Measurements from ENCODE around the gene EDN3. TPM values are rescaled to one million over a fixed set of nuclear protein-coding genes. Genes with fewer than 3 reads are reported as not detected.

The EDN3 gene
- polyA plus RNA-seq, 1 donor (not counting 4 experiments of a cell fraction or from before 2014, with no cell fraction given): not detected

DNA sequence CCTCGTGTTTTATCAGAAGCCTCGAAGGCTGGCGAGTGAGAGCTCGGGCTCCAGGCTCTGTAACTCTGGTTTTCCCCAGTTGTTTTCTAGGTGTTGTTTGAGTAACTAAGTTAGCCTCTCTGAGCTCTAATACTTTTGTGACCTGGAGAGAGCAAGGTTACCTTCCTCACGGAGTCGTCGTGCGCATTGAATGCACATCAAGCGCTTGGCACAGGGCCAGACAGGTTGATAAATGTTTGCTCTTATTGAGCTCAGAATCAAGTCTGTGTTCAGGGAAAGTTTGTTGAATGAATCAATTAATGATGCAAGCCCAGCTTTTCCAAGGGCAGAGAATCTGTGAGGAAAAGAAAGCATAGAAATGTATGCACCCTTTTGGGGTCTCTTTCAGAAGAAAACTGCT, 33.5 kb downstream of the EDN3 start:
- Histone ChIP-seq H2AFZ (ENCODE audit: control insufficient read depth, low read length) (no peak overlapping the region), H3K9me3 (ENCODE audit: control insufficient read depth, low read depth, low read length) (no peaks in the 10 kb centered on the region), H3K4me1 (ENCODE audit: control insufficient read depth, extremely low read depth, insufficient read depth, low read length) (no peaks in the 10 kb centered on the region), H4K20me1 (ENCODE audit: control insufficient read depth, extremely low read depth, insufficient read depth, low read length) (no peaks in the 10 kb centered on the region), H3K27me3 (ENCODE audit: control insufficient read depth, extremely low read depth, insufficient read depth, low read length) (no peaks in the 10 kb centered on the region), H3K27ac (ENCODE audit: control insufficient read depth, insufficient read depth, low read length) (no peak overlapping the region), H3K4me3 (ENCODE audit: control insufficient read depth in 2 of 3, extremely low read depth in 1 of 3, insufficient read depth in 2 of 3, low read depth in 1 of 3, low read length in 3 of 3) (no peak overlapping the region), H3K9me1 (ENCODE audit: control insufficient read depth, extremely low read depth, insufficient read depth, low read length) (no peaks in the 10 kb centered on the region), H3K4me2 (ENCODE audit: control insufficient read depth, extremely low read depth, insufficient read depth, low read depth, low read length) (no peak overlapping the region), H3K9ac (ENCODE audit: control insufficient read depth, extremely low read depth, insufficient read depth, low read length) (no peak overlapping the region), H3K36me3 (ENCODE audit: control insufficient read depth in 2 of 2, extremely low read depth in 1 of 2, insufficient read depth in 2 of 2, low read length in 2 of 2) (no peaks in the 10 kb centered on the region), H3K79me2 (ENCODE audit: control insufficient read depth, insufficient read depth, low read length) (no peaks in the 10 kb centered on the region)
- dilution Hi-C loops (cut with MboI; ENCODE audit: extremely low pct_ligation_motif_present, low sequenced_read_pairs): no loop called here
- DNase-seq (ENCODE audit: low read depth, low spot score) (no peak), FAIRE-seq (no peak)
- TF ChIP-seq CTCF (optimal IDR thresholded peaks at IDR 0.05 in 1 of 3, IDR thresholded peaks at IDR 0.05 in 1 of 3, conservative IDR thresholded peaks at IDR 0.05 in 1 of 3; ENCODE audit: extremely low read depth in 1 of 3, insufficient read depth in 2 of 3, low read length in 3 of 3) (no peak), EZH2 (IDR thresholded peaks at IDR 0.05; ENCODE audit: low read length) (no peak)

GRCh38 chr20:59334651-59335300, 34.4 kb downstream of the EDN3 start:
- FAIRE-seq (no peak), DNase-seq (ENCODE audit: low read depth, low spot score) (no peak)
- Histone ChIP-seq H3K4me3 (ENCODE audit: control insufficient read depth in 2 of 3, extremely low read depth in 1 of 3, insufficient read depth in 2 of 3, low read depth in 1 of 3, low read length in 3 of 3) (no peak overlapping the region), H2AFZ (ENCODE audit: control insufficient read depth, low read length) (no peak overlapping the region), H3K79me2 (ENCODE audit: control insufficient read depth, insufficient read depth, low read length) (no peaks in the 10 kb centered on the region), H3K4me2 (ENCODE audit: control insufficient read depth, extremely low read depth, insufficient read depth, low read depth, low read length) (no peak overlapping the region), H3K36me3 (ENCODE audit: control insufficient read depth in 2 of 2, extremely low read depth in 1 of 2, insufficient read depth in 2 of 2, low read length in 2 of 2) (no peaks in the 10 kb centered on the region), H3K9ac (ENCODE audit: control insufficient read depth, extremely low read depth, insufficient read depth, low read length) (no peak overlapping the region), H3K27ac (ENCODE audit: control insufficient read depth, insufficient read depth, low read length) (no peak overlapping the region), H4K20me1 (ENCODE audit: control insufficient read depth, extremely low read depth, insufficient read depth, low read length) (no peaks in the 10 kb centered on the region), H3K27me3 (ENCODE audit: control insufficient read depth, extremely low read depth, insufficient read depth, low read length) (no peaks in the 10 kb centered on the region), H3K9me3 (ENCODE audit: control insufficient read depth, low read depth, low read length) (no peaks in the 10 kb centered on the region), H3K4me1 (ENCODE audit: control insufficient read depth, extremely low read depth, insufficient read depth, low read length) (no peaks in the 10 kb centered on the region), H3K9me1 (ENCODE audit: control insufficient read depth, extremely low read depth, insufficient read depth, low read length) (no peaks in the 10 kb centered on the region)
- TF ChIP-seq EZH2 (IDR thresholded peaks at IDR 0.05; ENCODE audit: low read length) (no peak), CTCF (optimal IDR thresholded peaks at IDR 0.05 in 1 of 3, IDR thresholded peaks at IDR 0.05 in 1 of 3, conservative IDR thresholded peaks at IDR 0.05 in 1 of 3; ENCODE audit: extremely low read depth in 1 of 3, insufficient read depth in 2 of 3, low read length in 3 of 3) (no peak)
- dilution Hi-C loops (cut with MboI; ENCODE audit: extremely low pct_ligation_motif_present, low sequenced_read_pairs): no loop called here

Data from keratinocyte (primary cell).